ENCODE measurements around the gene SLC25A42.

SLC25A42 gene

GRCh38 chr19:19061506-19061905 is 2.3 kb upstream of the SLC25A42 start:
- no peaks in the 10 kb centered on the region for H3K27me3 ChIP-seq (ENCODE audit: insufficient read depth, low read depth, severe bottlenecking)
- no peak for TF ChIP-seq CTCF (IDR thresholded peaks at IDR 0.05; ENCODE audit: low read depth, low read length)
- no peaks in the 10 kb centered on the region for H3K9me3 ChIP-seq (ENCODE audit: severe bottlenecking)
- no peak for DNase-seq
- H3K36me3 ChIP-seq, result peaks cover 30% of the 10 kb centered on the region
- no peak overlapping the region for H3K4me3 ChIP-seq (ENCODE audit: low read depth, low read length)
- no peak overlapping the region for H3K27ac ChIP-seq

- Histone ChIP-seq H3K36me3 (peaks cover 20% of the 10 kb centered on the region), H3K9me3 (ENCODE audit: severe bottlenecking) (no peaks in the 10 kb centered on the region), H3K27ac (peak overlapping the region; percentile 61), H3K27me3 (ENCODE audit: insufficient read depth, low read depth, severe bottlenecking) (no peaks in the 10 kb centered on the region), H3K4me3 (ENCODE audit: low read depth, low read length) (peak overlapping the region; percentile 35)
- no peak for TF ChIP-seq CTCF (IDR thresholded peaks at IDR 0.05; ENCODE audit: low read depth, low read length)
- no peak for DNase-seq
Measured at GRCh38 chr19:19062454-19063182, 1.2 kb upstream of the SLC25A42 start.

- Histone ChIP-seq H3K9me3 (ENCODE audit: severe bottlenecking) (no peaks in the 10 kb centered on the region), H3K36me3 (peaks cover 7% of the 10 kb centered on the region), H3K4me3 (ENCODE audit: low read depth, low read length) (peak overlapping the region; percentile 71), H3K27ac (peak overlapping the region; percentile 52), H3K27me3 (ENCODE audit: insufficient read depth, low read depth, severe bottlenecking) (no peaks in the 10 kb centered on the region)
- peak; percentile 63 for TF ChIP-seq CTCF (IDR thresholded peaks at IDR 0.05; ENCODE audit: low read depth, low read length)
- no peak for DNase-seq
Measured at GRCh38 chr19:19064098-19064722, 416 bp downstream of the SLC25A42 start.

- H3K9me3 ChIP-seq (ENCODE audit: severe bottlenecking), result no peaks in the 10 kb centered on the region
- TF ChIP-seq CTCF (IDR thresholded peaks at IDR 0.05; ENCODE audit: low read depth, low read length), result no peak
- H3K27ac ChIP-seq, result no peak overlapping the region
- H3K27me3 ChIP-seq (ENCODE audit: insufficient read depth, low read depth, severe bottlenecking), result no peaks in the 10 kb centered on the region
- peak; percentile 63 for DNase-seq
- H3K36me3 ChIP-seq, result no peaks in the 10 kb centered on the region
- H3K4me3 ChIP-seq (ENCODE audit: low read depth, low read length), result peak overlapping the region; percentile 71
Measured at GRCh38 chr19:19064811-19065745, 1.3 kb downstream of the SLC25A42 start.

- no peaks in the 10 kb centered on the region for H3K27me3 ChIP-seq (ENCODE audit: insufficient read depth, low read depth, severe bottlenecking)
- H3K4me3 ChIP-seq (ENCODE audit: low read depth, low read length), result no peak overlapping the region
- DNase-seq, result no peak
- TF ChIP-seq CTCF (IDR thresholded peaks at IDR 0.05; ENCODE audit: low read depth, low read length), result no peak
- no peak overlapping the region; the same call in 1 of the 2 replicates for H3K27ac ChIP-seq
- H3K36me3 ChIP-seq, result no peaks in the 10 kb centered on the region
- no peaks in the 10 kb centered on the region for H3K9me3 ChIP-seq (ENCODE audit: severe bottlenecking)
Measured at GRCh38 chr19:19067276-19068072, 3.7 kb downstream of the SLC25A42 start.
